HS-5 (cell line): Measurements from ENCODE around the gene SIGLEC12.
"Not testable (repeated sequence)": the region's sequence is repeated elsewhere in the genome, so short reads cannot be mapped to it uniquely, and the experiment has no call there.

ENCODE experiments used
- DNase-seq: peaks from one replicate; pipeline ENCODE4 v3.0.0-alpha.2; 2012; ENCODE audit warnings: low read depth

SIGLEC12 gene

GRCh38 chr19:51480590-51480989, 21.0 kb downstream of the SIGLEC12 start:
- no peak for DNase-seq

- no peak for DNase-seq
These were observed 21.9 kb downstream of the SIGLEC12 start for GRCh38 chr19:51479531-51480331.

DNA sequence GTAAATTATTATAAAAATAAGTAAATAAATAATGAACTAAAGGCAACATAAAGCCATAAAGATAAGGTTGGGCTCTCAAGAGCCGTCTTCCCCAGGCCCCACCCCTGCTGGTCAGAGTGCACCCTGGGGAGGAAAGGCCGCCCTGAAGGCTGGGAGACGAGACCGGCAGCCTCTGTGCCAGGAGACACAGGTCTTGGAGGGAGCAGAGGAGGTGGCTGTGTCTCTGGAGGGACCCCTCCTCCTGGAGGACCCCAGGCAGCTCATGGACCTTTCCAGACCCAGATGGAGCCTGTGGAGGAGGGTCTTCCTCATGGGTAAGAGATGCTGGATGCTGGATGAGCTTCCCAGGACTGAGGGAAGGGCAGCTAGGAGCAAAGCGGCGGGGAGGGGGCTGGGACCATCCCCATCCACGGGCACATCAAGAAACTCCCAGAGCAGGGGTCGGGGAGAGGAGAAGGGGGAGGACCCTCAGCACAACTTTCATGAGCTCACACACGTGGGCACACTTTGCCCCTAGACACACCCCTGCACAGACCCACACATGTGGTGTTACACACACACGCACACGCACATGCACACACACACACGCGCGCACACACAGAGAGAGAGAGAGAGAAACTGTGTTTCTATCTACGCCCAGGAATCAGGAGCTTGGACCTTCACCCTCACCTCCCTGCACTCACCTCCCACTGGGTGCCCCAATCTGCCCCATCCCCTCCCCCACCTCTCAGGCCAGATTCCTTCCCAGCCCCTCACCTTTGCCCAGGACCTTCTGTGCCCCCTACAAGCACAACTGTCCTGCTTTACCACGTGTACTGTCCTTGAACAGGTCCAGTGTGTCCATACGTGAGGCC, 23.0 kb downstream of the SIGLEC12 start, which contains the start of gene CEACAM18:
CEACAM18 (plus strand) TSS at position 159 of the 854 bp plus-strand sequence.
- no peak for DNase-seq

- DNase-seq, result no peak
These were observed 24.3 kb downstream of the SIGLEC12 start for GRCh38 chr19:51477344-51477743.

DNA sequence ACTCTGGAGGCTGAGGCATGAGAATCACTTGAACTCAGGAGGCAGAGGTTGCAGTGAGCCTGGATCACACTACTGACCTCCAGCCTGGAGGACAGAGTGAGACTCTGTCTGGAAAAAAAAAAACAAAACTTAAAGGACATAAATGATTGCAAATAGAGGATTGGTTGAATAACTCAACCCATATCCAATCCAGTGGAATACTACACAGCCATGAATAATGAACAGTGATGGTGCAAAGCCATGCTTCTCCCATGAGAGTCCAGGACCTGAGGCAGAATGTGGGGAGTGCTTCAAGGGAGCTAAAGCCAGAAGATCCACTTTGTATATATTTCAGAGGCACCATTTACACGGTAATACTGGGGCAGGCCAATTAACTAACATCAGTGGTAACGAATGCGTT, 25.4 kb downstream of the SIGLEC12 start:
- no peak for DNase-seq

DNA sequence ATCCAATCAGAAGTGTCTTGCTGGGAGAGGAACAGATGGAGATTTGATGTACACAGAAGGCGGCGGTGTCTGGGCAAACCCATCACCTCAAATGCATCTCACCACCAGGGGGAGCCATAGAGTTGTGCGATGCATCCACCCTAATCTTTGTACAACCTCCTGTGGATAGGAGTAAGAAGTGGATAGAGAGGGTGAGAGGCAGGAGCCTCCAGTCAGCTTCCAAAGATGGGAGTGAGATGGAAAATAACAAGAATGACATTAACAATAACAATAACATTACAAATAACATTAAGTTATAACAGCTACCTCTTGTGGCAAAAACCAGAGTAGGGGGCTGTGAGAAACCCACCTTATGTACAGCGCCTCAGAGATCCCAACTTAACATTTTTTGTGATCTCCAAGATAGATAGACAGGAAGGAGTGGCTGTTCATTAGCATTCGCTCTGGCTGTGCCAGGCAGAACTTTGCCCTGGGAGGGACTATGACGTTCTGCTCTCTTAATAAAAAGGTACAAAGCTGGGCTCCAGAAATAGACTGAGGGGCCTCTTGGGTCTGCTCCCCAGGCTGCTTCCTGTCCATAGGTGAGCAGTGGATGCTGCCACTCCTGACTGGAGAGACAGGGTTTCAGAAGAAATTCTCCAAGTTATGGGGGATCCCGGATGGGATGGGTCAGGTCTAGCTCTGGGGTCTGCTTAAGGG, 28.4 kb downstream of the SIGLEC12 start:
- peak; percentile 30 for DNase-seq

- DNase-seq, result no peak
These were observed 29.0 kb downstream of the SIGLEC12 start for GRCh38 chr19:51472607-51473006.

- no peak for DNase-seq
These were observed 30.1 kb downstream of the SIGLEC12 start for GRCh38 chr19:51471527-51471926.

- DNase-seq, result no peak
These were observed 30.6 kb downstream of the SIGLEC12 start for GRCh38 chr19:51470966-51471365.

DNA sequence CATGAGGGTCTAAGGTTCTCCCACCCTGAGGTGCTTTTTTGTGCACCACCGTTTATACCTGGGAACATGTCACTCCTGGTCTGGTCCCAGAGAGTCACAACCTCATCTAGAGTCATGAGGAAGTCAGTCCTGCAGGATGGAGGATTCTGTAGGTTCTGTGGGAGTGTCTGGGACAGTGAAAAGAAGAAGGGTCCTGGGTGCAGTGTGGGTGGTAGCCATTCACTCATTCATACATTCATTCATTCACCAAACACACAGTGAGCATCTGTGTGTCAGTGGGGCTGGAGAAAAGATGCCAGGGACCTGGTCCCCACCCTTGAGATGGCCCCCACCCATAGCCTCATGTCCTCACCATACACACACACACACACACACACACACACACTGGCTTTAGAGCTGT, 32.0 kb downstream of the SIGLEC12 start:
- no peak for DNase-seq

GRCh38 chr19:51469162-51469561, 32.4 kb downstream of the SIGLEC12 start:
- no peak for DNase-seq

DNA sequence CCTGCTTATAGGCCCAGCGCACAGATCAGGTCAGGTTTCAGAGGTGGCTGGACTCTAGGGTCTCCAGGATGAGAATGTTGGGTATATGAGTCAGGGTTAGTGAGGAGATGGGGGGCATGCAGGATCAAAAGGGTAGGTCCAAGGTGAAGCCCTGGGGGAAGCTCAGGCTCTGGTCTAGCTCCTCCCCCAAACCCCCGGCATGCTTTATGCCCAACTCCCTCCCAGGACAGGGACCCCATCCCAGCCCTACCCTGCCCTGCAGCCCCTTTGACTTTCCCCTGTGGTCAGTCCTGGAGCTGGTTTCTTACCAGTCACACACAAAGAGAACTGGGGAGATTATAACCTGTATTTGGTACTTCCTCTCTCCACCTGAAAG, 33.1 kb downstream of the SIGLEC12 start:
- DNase-seq, result no peak

- no peak for DNase-seq
These were observed 33.6 kb downstream of the SIGLEC12 start for GRCh38 chr19:51467864-51468544.

- DNase-seq, result no peak
These were observed 34.9 kb downstream of the SIGLEC12 start for GRCh38 chr19:51466723-51467122.

DNA sequence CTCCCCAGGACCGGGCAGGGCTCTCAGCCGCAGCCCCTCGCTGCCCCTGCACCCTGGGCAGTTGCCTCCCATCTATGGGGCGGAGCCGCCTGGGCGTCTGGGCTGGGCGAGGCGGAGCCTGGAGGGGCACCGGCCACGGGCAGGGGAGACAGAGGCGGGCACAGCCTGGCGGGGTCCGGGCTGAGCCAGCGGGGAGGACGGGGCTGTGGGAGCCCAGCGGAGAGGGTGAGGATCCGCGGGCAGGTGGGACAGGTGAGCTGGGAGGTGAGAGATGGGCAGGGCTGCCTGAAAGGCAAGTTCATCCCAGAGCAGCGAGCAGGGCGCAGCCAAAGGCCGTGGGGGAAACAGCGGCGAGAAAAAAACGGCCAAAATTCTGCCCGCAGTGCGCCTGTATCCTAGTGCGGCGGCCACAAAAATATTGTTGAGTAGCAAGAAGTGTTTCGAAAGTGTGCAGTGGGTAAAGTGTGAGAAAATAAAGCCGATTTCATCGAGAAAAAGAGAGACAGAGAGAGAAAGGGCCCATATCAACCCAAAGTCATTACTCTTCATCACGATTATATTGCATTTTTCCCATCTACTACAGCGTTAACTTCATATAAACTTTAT, 37.5 kb downstream of the SIGLEC12 start:
- not testable (repeated sequence) for DNase-seq

GRCh38 chr19:51462681-51463080, 38.9 kb downstream of the SIGLEC12 start:
- DNase-seq, result no peak

- no peak for DNase-seq
These were observed 39.3 kb downstream of the SIGLEC12 start for GRCh38 chr19:51462276-51462675.

DNA sequence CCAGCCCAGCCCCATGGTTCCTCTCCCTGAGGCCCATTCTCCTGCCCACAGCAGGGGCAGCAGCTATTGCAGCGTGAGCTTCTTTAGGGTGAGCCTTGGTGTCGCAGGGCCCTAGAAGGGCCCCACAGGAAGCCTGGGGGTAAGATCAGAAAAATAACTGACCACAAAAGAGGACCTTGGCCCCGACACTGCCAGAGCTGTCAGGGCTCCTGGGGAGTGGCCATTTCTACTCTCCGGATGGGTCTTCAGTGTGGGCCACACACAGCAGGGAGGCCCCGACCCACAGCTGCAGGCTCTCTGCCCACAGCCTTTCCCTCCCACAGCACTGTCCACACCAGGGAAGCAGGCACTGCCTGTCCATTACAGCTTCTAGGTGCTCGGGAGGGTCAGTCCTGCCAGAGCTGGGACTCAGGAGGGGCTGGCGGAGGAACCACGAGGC, 39.9 kb downstream of the SIGLEC12 start:
- no peak for DNase-seq

- no peak for DNase-seq
These were observed 41.2 kb downstream of the SIGLEC12 start for GRCh38 chr19:51460164-51460992.

- no peak for DNase-seq
These were observed 42.6 kb downstream of the SIGLEC12 start for GRCh38 chr19:51458899-51459505.
